Measurements from ENCODE around the gene TMEM132C. TPM values are rescaled to one million over a fixed set of nuclear protein-coding genes. Genes with fewer than 3 reads are reported as not detected.

TMEM132C gene
- total and polyA plus RNA-seq, 12 donors, result 0.79 to 2.9 (median 1.7) TPM

DNA sequence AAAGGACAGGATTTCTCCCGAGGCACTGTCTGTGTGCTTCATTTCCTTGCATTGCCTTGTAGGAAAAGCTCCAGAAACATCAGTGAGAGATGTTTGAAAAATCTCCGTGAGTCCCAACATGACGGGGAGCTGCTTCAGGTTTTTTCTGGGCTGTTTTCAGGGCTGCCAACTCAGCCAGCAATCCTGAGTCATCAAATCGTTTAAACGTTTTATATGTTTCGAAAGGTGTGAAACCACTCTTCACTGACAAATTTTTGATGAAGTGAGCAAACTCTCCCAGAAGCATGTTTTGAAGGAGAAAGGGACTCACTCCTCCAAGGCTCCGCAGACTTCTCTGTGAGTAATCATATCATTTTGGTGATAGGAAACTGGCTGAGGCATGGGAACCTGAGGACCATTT is 240.5 kb downstream of the TMEM132C start:
- intact Hi-C loops (cut with DNase I), result no loop called here
- no peaks in the 10 kb centered on the region for H3K36me3 ChIP-seq
- H3K4me3 ChIP-seq, result no peak overlapping the region
- 80% methylated on average over 7 of the region's 7 CpGs for WGBS, 2 donors
- no peak for ATAC-seq
- H3K27ac ChIP-seq, result no peak overlapping the region
- TF ChIP-seq, protein P1, sequence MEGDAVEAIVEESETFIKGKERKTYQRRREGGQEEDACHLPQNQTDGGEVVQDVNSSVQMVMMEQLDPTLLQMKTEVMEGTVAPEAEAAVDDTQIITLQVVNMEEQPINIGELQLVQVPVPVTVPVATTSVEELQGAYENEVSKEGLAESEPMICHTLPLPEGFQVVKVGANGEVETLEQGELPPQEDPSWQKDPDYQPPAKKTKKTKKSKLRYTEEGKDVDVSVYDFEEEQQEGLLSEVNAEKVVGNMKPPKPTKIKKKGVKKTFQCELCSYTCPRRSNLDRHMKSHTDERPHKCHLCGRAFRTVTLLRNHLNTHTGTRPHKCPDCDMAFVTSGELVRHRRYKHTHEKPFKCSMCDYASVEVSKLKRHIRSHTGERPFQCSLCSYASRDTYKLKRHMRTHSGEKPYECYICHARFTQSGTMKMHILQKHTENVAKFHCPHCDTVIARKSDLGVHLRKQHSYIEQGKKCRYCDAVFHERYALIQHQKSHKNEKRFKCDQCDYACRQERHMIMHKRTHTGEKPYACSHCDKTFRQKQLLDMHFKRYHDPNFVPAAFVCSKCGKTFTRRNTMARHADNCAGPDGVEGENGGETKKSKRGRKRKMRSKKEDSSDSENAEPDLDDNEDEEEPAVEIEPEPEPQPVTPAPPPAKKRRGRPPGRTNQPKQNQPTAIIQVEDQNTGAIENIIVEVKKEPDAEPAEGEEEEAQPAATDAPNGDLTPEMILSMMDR (IDR thresholded peaks at IDR 0.05), result no peak
- no peak for DNase-seq
- H3K4me1 ChIP-seq, result no peaks in the 10 kb centered on the region
- H3K27me3 ChIP-seq, result no peaks in the 10 kb centered on the region
- peaks cover 0 to 52% (median 4%) of the 10 kb centered on the region in 11 donors for H3K9me3 ChIP-seq

DNA sequence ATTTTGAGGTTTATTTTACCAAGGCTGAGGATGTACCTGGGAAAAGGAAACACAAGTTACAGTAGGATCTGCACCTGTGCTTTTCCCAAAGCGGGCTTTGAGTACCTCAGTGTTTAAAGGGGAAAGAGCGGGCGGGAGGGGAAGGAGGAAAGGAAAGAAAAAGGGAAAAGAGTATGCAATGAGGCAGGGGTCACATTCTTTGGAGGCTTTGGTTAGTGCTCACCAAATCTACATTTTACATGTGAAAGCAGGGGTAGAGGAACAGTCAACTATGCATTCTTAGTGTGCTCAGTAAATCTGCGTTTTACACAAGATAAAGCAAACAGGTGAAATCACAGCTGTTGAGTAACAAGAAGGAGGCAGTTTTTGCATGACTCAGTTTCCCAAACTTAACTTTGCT is 242.2 kb downstream of the TMEM132C start:
- Histone ChIP-seq H3K27me3 (no peaks in the 10 kb centered on the region), H3K27ac (no peak overlapping the region), H3K9me3 (peaks cover 0 to 38% (median 3%) of the 10 kb centered on the region in 11 donors), H3K4me3 (no peak overlapping the region), H3K4me1 (no peaks in the 10 kb centered on the region), H3K36me3 (no peaks in the 10 kb centered on the region)
- WGBS, 2 donors, result 85% methylated on average over 4 of the region's 4 CpGs
- TF ChIP-seq, protein P1 (IDR thresholded peaks at IDR 0.05), result no peak
- intact Hi-C loops (cut with DNase I), result no loop called here
- DNase-seq, result no peak
- no peak for ATAC-seq

DNA sequence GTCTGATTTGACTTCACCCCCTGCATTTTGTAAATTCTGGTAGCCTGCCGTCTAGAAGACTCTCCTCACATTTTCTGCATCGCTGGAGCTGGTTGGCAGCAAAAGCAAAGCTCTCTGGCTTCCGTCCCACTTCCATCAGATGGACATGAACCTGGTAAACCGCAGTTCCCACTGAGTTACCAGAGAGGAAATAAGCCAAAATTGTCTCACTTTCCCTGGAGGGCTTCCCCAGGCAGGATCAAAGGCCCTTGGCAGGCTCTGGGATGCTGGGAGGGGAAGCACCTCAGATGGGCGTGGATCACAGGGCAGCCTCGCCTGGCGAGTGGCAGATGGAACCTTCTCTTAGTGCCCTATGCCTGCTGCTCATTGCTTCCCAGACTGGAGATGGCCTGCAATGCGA is 243.5 kb downstream of the TMEM132C start:
- ATAC-seq (no peak), DNase-seq (no peak)
- Histone ChIP-seq H3K4me3 (no peak overlapping the region), H3K27me3 (no peaks in the 10 kb centered on the region), H3K9me3 (peaks cover 0 to 32% (median 0%) of the 10 kb centered on the region in 11 donors), H3K36me3 (no peaks in the 10 kb centered on the region), H3K27ac (no peak overlapping the region), H3K4me1 (no peaks in the 10 kb centered on the region)
- TF ChIP-seq, protein P1 (IDR thresholded peaks at IDR 0.05), result no peak
- intact Hi-C loops (cut with DNase I), result no loop called here
- WGBS, 2 donors, result 77 to 81% methylated on average over 8 of the region's 8 CpGs

DNA sequence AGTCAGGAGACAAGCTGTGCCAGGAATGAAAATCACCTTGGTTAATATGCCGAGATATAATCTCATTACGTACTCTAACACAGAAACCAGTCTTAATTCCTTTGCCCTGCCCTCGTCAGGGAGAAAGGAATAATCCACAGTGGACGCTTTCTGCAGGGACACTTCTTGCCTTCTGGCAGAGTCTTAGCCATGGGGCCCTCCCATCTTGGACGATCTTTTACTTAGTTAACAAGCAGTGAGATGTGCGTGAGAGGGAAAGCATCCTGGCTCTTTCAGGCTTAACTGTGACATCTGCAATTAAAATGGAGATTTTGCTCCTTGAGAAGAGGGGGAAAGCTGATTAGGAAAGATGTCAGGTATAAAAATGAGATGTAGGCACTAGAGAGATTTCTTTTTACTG is 246.4 kb downstream of the TMEM132C start:
- WGBS, 2 donors, result 65 to 71% methylated on average over 6 of the region's 6 CpGs
- H3K4me3 ChIP-seq, result no peak overlapping the region
- TF ChIP-seq, protein P1 (IDR thresholded peaks at IDR 0.05), result no peak
- intact Hi-C loops (cut with DNase I), result no loop called here
- H3K36me3 ChIP-seq, result no peaks in the 10 kb centered on the region
- no peak for DNase-seq
- no peak for ATAC-seq
- H3K27me3 ChIP-seq, result no peaks in the 10 kb centered on the region
- H3K9me3 ChIP-seq, result peaks cover 0 to 26% (median 0%) of the 10 kb centered on the region in 11 donors
- H3K4me1 ChIP-seq, result no peaks in the 10 kb centered on the region
- H3K27ac ChIP-seq, result no peak overlapping the region

Data from heart right ventricle (tissue), 16 donors.